ENCODE measurements around the gene TOMM20.

Gene TOMM20

GRCh38 chr1:235060607-235061470 is 67.8 kb downstream of the TOMM20 start:
- no peak for DNase-seq (ENCODE audit: low spot score)

Measured in globus pallidus (tissue), 1 donor.